H1 (cell line): Measurements from ENCODE around the gene TRAF5. TPM values are rescaled to one million over a fixed set of nuclear protein-coding genes. Genes with fewer than 3 reads are reported as not detected.

ENCODE experiments used
- CTCF ChIA-PET: fragments of 300-600 bp; sonication (Branson Sonifier 250); formaldehyde crosslinking; loops from one replicate; lab custom pipeline; 2021; ENCODE audit not compliant: partially characterized antibody; lab: Charles Lee
- POLR2A ChIA-PET: fragments of 300-600 bp; sonication (Branson Sonifier 250); formaldehyde crosslinking; loops from one replicate; lab custom pipeline; 2021; ENCODE audit warnings: inconsistent platforms; ENCODE audit not compliant: partially characterized antibody; lab: Charles Lee
- DNase-seq, 2 experiments: peaks; one replicate each; pipeline versions ENCODE4 v3.0.0 to v3.0.0-alpha.2; 2010 to 2022; ENCODE audit warnings: low spot score in 2 of 2, low read depth in 1 of 2, mixed read lengths in 1 of 2
- FAIRE-seq: peaks from 2 replicates; lab custom pipeline; 2011; peaks lifted over from hg19 to GRCh38; lab: Jason Lieb, UNC
- H2AFZ ChIP-seq: 2 replicates; pipeline ENCODE4 v1.8.1; 2012; ENCODE audit warnings: low read length, inconsistent platforms
- H2AK5ac ChIP-seq: 2 replicates; pipeline ENCODE4 v1.6.1; 2013; ENCODE audit warnings: low read depth, low read length
- H2BK120ac ChIP-seq: replicated peaks from 2 replicates; pipeline ENCODE3; 2013; ENCODE audit warnings: low read depth, low read length, inconsistent platforms
- H2BK12ac ChIP-seq: 2 replicates; pipeline ENCODE4 v1.6.1; 2013; ENCODE audit warnings: low read depth, low read length
- H2BK15ac ChIP-seq: 2 replicates; pipeline ENCODE4 v1.6.1; 2013; ENCODE audit warnings: low read length
- H2BK20ac ChIP-seq: 2 replicates; pipeline ENCODE4 v1.6.1; 2013; ENCODE audit warnings: low read length
- H2BK5ac ChIP-seq: 2 replicates; pipeline ENCODE4 v1.6.1; 2013; ENCODE audit warnings: low read depth, low read length
- H3K14ac ChIP-seq: 2 replicates; pipeline ENCODE4 v1.6.1; 2013; ENCODE audit warnings: inconsistent platforms; ENCODE audit not compliant: insufficient read length
- H3K18ac ChIP-seq: 2 replicates; pipeline ENCODE4 v1.6.1; 2013; ENCODE audit warnings: low read length; ENCODE audit errors: extremely low read depth
- H3K23ac ChIP-seq: 2 replicates; pipeline ENCODE4 v1.6.1; 2013; ENCODE audit warnings: inconsistent platforms; ENCODE audit not compliant: insufficient read length
- H3K23me2 ChIP-seq: 2 replicates; pipeline ENCODE4 v1.6.1; 2013; ENCODE audit warnings: low read depth, low read length
- H3K27ac ChIP-seq: 2 replicates; pipeline ENCODE4 v1.6.1; 2011; ENCODE audit warnings: low read depth, low read length, inconsistent platforms
- H3K27me3 ChIP-seq, 4 experiments: replicated peaks in 1 of 4; 1 replicate in 1 of 4; 2 replicates in 3 of 4; pipeline versions ENCODE4 v1.6.1 to v1.8.1; 2011 to 2013; ENCODE audit warnings: low read length in 3 of 4, mild to moderate bottlenecking in 3 of 4, inconsistent platforms in 2 of 4, mixed read lengths in 2 of 4, moderate library complexity in 1 of 4; ENCODE audit not compliant: control insufficient read depth in 3 of 4, insufficient read depth in 3 of 4; ENCODE audit errors: extremely low read depth in 1 of 4
- H3K36me3 ChIP-seq, 4 experiments: 2 replicates each; pipeline versions ENCODE4 v1.6.1 to v1.8.1; 2011 to 2013; ENCODE audit warnings: mild to moderate bottlenecking in 4 of 4, low read length in 3 of 4, moderate library complexity in 2 of 4, control low read depth in 1 of 4, inconsistent platforms in 1 of 4; ENCODE audit not compliant: insufficient read depth in 4 of 4, control insufficient read depth in 2 of 4
- H3K4ac ChIP-seq: replicated peaks from 2 replicates; pipeline ENCODE3; 2013; ENCODE audit warnings: low read length, low read depth, mixed read lengths, inconsistent platforms; ENCODE audit not compliant: insufficient read length
- H3K4me1 ChIP-seq, 4 experiments: replicated peaks in 1 of 4; 1 replicate in 1 of 4; 2 replicates in 3 of 4; pipeline versions ENCODE4 v1.6.1 to v1.8.1; 2011 to 2013; ENCODE audit warnings: low read length in 3 of 4, inconsistent platforms in 2 of 4, mixed read lengths in 1 of 4; ENCODE audit not compliant: insufficient read depth in 4 of 4, control insufficient read depth in 3 of 4
- H3K4me2 ChIP-seq, 2 experiments: 2 replicates each; pipeline versions ENCODE4 v1.6.1 to v1.8.1; 2011 to 2013; ENCODE audit warnings: low read depth in 2 of 2, low read length in 2 of 2, control low read depth in 1 of 2, inconsistent platforms in 1 of 2, mild to moderate bottlenecking in 1 of 2; ENCODE audit not compliant: insufficient read depth in 1 of 2
- H3K4me3 ChIP-seq, 4 experiments: fragments of 200-600, 300-600 bp in 1 of 4; sonication (generic), shearing (Covaris generic), sonication (Bioruptor Twin) in 1 of 4; 2 replicates each; pipeline versions ENCODE4 v1.5.1 to v1.8.1; 2011 to 2016; ENCODE audit warnings: low read length in 4 of 4, low read depth in 3 of 4, control low read depth in 2 of 4, inconsistent platforms in 2 of 4, mild to moderate bottlenecking in 2 of 4, mixed read lengths in 1 of 4, moderate library complexity in 1 of 4; ENCODE audit not compliant: insufficient read depth in 2 of 4; ENCODE audit errors: extremely low read depth in 1 of 4
- H3K56ac ChIP-seq: replicated peaks from 2 replicates; pipeline ENCODE3; 2013; ENCODE audit warnings: low read depth, mild to moderate bottlenecking, mixed read lengths, low read length, inconsistent platforms; ENCODE audit not compliant: insufficient read length
- H3K79me1 ChIP-seq: 2 replicates; pipeline ENCODE4 v1.6.1; 2013; ENCODE audit warnings: low read depth, low read length, control low read depth
- H3K79me2 ChIP-seq, 2 experiments: 2 replicates each; pipeline versions ENCODE4 v1.6.1 to v1.8.1; 2012 to 2013; ENCODE audit warnings: low read length in 2 of 2, mild to moderate bottlenecking in 2 of 2, inconsistent platforms in 1 of 2; ENCODE audit not compliant: insufficient read depth in 2 of 2, control insufficient read depth in 1 of 2
- H3K9ac ChIP-seq, 4 experiments: replicated peaks in 1 of 4; 1 replicate in 1 of 4; 2 replicates in 3 of 4; pipeline versions ENCODE4 v1.6.1 to v1.8.1; 2011 to 2013; ENCODE audit warnings: low read depth in 3 of 4, low read length in 3 of 4, control low read depth in 2 of 4, mild to moderate bottlenecking in 2 of 4, moderate library complexity in 2 of 4, inconsistent platforms in 1 of 4; ENCODE audit errors: extremely low read depth in 1 of 4
- H3K9me3 ChIP-seq, 2 experiments: 2 replicates each; pipeline versions ENCODE4 v1.6.1 to v1.8.1; 2012 to 2013; ENCODE audit warnings: mild to moderate bottlenecking in 2 of 2, moderate library complexity in 2 of 2, control low read depth in 1 of 2, inconsistent platforms in 1 of 2, low read depth in 1 of 2, low read length in 1 of 2, mixed read lengths in 1 of 2; ENCODE audit not compliant: insufficient read depth in 2 of 2
- H4K20me1 ChIP-seq, 2 experiments: replicated peaks in 1 of 2; 2 replicates each; pipeline versions ENCODE3 to v1.8.1; 2011 to 2013; ENCODE audit warnings: inconsistent platforms in 2 of 2, low read length in 2 of 2, mild to moderate bottlenecking in 1 of 2; ENCODE audit not compliant: insufficient read depth in 2 of 2, control insufficient read depth in 1 of 2
- H4K5ac ChIP-seq: 2 replicates; pipeline ENCODE4 v1.6.1; 2013; ENCODE audit warnings: low read length, low read depth, mixed read lengths, inconsistent platforms; ENCODE audit not compliant: insufficient read length
- H4K8ac ChIP-seq: 2 replicates; pipeline ENCODE4 v1.8.0; 2013; ENCODE audit warnings: mild to moderate bottlenecking, moderate library complexity, low read length, inconsistent platforms; ENCODE audit not compliant: insufficient read depth; ENCODE audit errors: extremely low read depth
- H4K91ac ChIP-seq: replicated peaks from 2 replicates; pipeline ENCODE3; 2013; ENCODE audit warnings: low read length, mixed read lengths, inconsistent platforms; ENCODE audit not compliant: insufficient read length
- BRCA1 ChIP-seq: IDR thresholded peaks from 2 replicates; pipeline ENCODE4 v1.6.1; 2012; ENCODE audit warnings: low read depth, low read length, improper control_type of control experiment
- CBX8 ChIP-seq: fragments of 300-800, 300-1000 bp; sonication (generic); IDR thresholded peaks from 2 replicates; pipeline ENCODE4 v1.7.1; 2016; ENCODE audit warnings: low read depth, low read length, borderline replicate concordance
- HDAC6 ChIP-seq: IDR thresholded peaks from one replicate; pipeline ENCODE4 v1.7.1; 2012; ENCODE audit warnings: low read depth, mild to moderate bottlenecking, inconsistent platforms, low read length, moderate library complexity
- POU5F1 ChIP-seq: IDR thresholded peaks from 2 replicates; pipeline ENCODE4 v1.6.1; 2011; ENCODE audit warnings: low read depth, mild to moderate bottlenecking, low read length, moderate library complexity
- SIRT6 ChIP-seq: IDR thresholded peaks from one replicate; pipeline ENCODE4 v1.7.1; 2012; ENCODE audit warnings: low read length, inconsistent platforms
- TCF12 ChIP-seq: IDR thresholded peaks from 2 replicates; pipeline ENCODE4 v1.6.1; 2011; ENCODE audit warnings: low read depth, mild to moderate bottlenecking, low read length
- WGBS, 2 experiments: shearing (Covaris generic) in 1 of 2; methylation state at CpG; one replicate each; pipeline versions ENCODE4 v1.1.6 to v1.1.7; 2013 to 2015; ENCODE audit warnings: low lambda C conversion rate in 2 of 2, mixed read lengths in 2 of 2, inconsistent platforms in 1 of 2, low coverage in 1 of 2, missing lambda C conversion rate in 1 of 2; ENCODE audit not compliant: insufficient replicate concordance in 2 of 2, insufficient coverage in 1 of 2, insufficient read length in 1 of 2; ENCODE audit errors: extremely low coverage in 1 of 2, missing lambda C conversion rate in 1 of 2; 5-methylcytosine and 5-hydroxymethylcytosine counted together
- polyA plus RNA-seq, 7 experiments: library from polyadenylated mRNA; depleted of rRNA in 3 of 7; stranded (reverse) in 5 of 7; unstranded in 2 of 7; fragments of >200 nt in 5 of 7; fragments of 200-250 nt in 2 of 7; gene quantifications; 1 replicate in 5 of 7; 2 replicates in 1 of 7; 4 replicates in 1 of 7; pipeline versions ENCODE4 v1.2.1 to v1.2.3, GENCODE V29; 2011 to 2013; ENCODE audit warnings: missing spikeins in 2 of 7, mixed read lengths in 2 of 7
- total RNA-seq: library from RNA; stranded (reverse); fragmentation: NEBNext Ultra II Directional; extraction: Animal tissue kit (Norgen Biotek cat#: 25700); gene quantifications from 2 replicates; pipeline ENCODE4 v1.2.1, GENCODE V29; 2021

TRAF5 gene
- total and polyA plus RNA-seq, 2 of the 8 experiments (the other 6 are each of a cell fraction or from before 2014, with no cell fraction given): 13.0 to 17.1 TPM

DNA sequence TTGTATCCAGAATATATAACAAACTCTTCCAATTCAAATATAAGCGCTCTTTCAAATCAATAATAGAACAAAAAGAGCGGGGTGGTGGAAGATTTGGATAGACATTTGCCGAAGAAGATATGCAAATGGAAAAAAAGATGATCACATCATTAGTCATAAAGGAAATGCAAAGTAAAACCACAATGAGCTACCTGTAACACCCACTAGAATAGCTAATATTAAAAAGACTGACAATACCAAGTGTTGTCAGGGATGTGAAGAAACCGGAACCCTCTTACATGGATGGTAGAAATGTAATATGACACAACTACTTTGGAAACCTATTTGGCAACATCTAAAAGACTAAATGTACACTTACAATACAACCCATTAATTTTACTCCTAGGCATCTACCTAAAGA is 5.7 kb upstream of the TRAF5 start:
- H3K4me1 ChIP-seq: peaks cover 0 to under 1% (median 0%) of the 10 kb centered on the region in 4 experiments; a peak in 1 of 7 replicates
- FAIRE-seq (no peak), DNase-seq (no peak)
- no peaks in the 10 kb centered on the region; a peak in 1 of 8 replicates for H3K36me3 ChIP-seq
- H3K79me2 ChIP-seq: no peaks in the 10 kb centered on the region
- no peaks in the 10 kb centered on the region for H3K9me3 ChIP-seq
- H3K9ac ChIP-seq: no peak overlapping the region
- ChIA-PET POLR2A (no interaction called here), CTCF (interaction anchor here (3.8 to 4.6 kb wide), 2 partner anchors 157 to 193 kb away, joined by 36 to 38 read pairs; no protein-coding TSS in a partner anchor)
- no peak overlapping the region for H3K4ac ChIP-seq
- no peak overlapping the region for H4K91ac ChIP-seq
- 98% methylated on average over 4 of the region's 4 CpGs; no CpG with 5 or more reads in 1 of the 2 experiments for WGBS, 2 experiments
- no peak overlapping the region for H2AFZ ChIP-seq
- H2BK20ac ChIP-seq: no peak overlapping the region
- H3K27me3 ChIP-seq: peaks cover 0 to 3% (median 0%) of the 10 kb centered on the region in 4 experiments; a peak in 2 of 7 replicates
- H3K23me2 ChIP-seq: no peaks in the 10 kb centered on the region
- no peak overlapping the region for H3K56ac ChIP-seq
- H2BK120ac ChIP-seq: no peak overlapping the region
- no peak overlapping the region for H3K23ac ChIP-seq
- H2BK5ac ChIP-seq: no peak overlapping the region
- no peak overlapping the region for H3K4me2 ChIP-seq
- H3K27ac ChIP-seq: no peak overlapping the region
- no peak overlapping the region for H3K14ac ChIP-seq
- H4K5ac ChIP-seq: no peak overlapping the region
- no peak overlapping the region for H2BK12ac ChIP-seq
- H3K4me3 ChIP-seq: no peak overlapping the region
- H2AK5ac ChIP-seq: no peak overlapping the region
- peaks cover 0 to 2% of the 10 kb centered on the region in 2 experiments for H4K20me1 ChIP-seq
- no peak overlapping the region for H3K18ac ChIP-seq
- no peak overlapping the region for H4K8ac ChIP-seq
- no peak overlapping the region for H2BK15ac ChIP-seq
- TF ChIP-seq CBX8 (no peak), BRCA1 (no peak), POU5F1 (no peak), HDAC6 (no peak), TCF12 (no peak), SIRT6 (no peak)
- TF ChIP-seq, all 59 proteins: peak for 0
- no peaks in the 10 kb centered on the region for H3K79me1 ChIP-seq
